ENCODE measurements around the gene CABP2. TPM values are rescaled to one million over a fixed set of nuclear protein-coding genes. Genes with fewer than 3 reads are reported as not detected.
"Not testable (repeated sequence)": the region's sequence is repeated elsewhere in the genome, so short reads cannot be mapped to it uniquely, and the experiment has no call there.

The CABP2 gene
- total RNA-seq, 8 experiments from 2014 or later, result 0.71 TPM; not detected in 7

- not testable (repeated sequence) for H3K27ac ChIP-seq; H3K4me3 ChIP-seq; ATAC-seq (replicated peaks in 6 of 8)
- H3K4me1 ChIP-seq (replicated peaks in 1 of 2), result peaks cover 6 to 12% of the 10 kb centered on the region in 2 donors
- 90 to 100% (median 100%) methylated on average over 1 to 4 of the region's 7 CpGs; no CpG with 5 or more reads in 7 of the 10 experiments for WGBS, 10 experiments
- in situ Hi-C loops (cut with MboI; ENCODE audit: low pct_unique_long_range_greater_than_20kb in 2 of 9, low sequenced_read_pairs in 9 of 9, unreplicated experiment in 9 of 9), result loop anchor here in 1 of 9 experiments (25.0 kb wide), 1 partner anchor 99 kb away; the partner anchor contains the start of gene RAD9A
Observed at GRCh38 chr11:67485873-67486361, 37.3 kb downstream of the CABP2 start.

GRCh38 chr11:67484847-67485311 is 38.4 kb downstream of the CABP2 start:
- H3K27ac ChIP-seq, result no peak overlapping the region
- H3K4me3 ChIP-seq, result no peak overlapping the region
- in situ Hi-C loops (cut with MboI; ENCODE audit: low pct_unique_long_range_greater_than_20kb in 2 of 9, low sequenced_read_pairs in 9 of 9, unreplicated experiment in 9 of 9), result loop anchor here in 1 of 9 experiments (25.0 kb wide), 1 partner anchor 98 kb away; the partner anchor contains the start of gene RAD9A
- 33 to 87% (median 68%) methylated on average over 1 to 9 of the region's 11 CpGs; no CpG with 5 or more reads in 2 of the 10 experiments for WGBS, 10 experiments
- no peak for ATAC-seq (replicated peaks in 6 of 8)
- peaks cover 6 to 12% of the 10 kb centered on the region in 2 donors for H3K4me1 ChIP-seq (replicated peaks in 1 of 2)

GRCh38 chr11:67483831-67484665 is 39.2 kb downstream of the CABP2 start:
- no peak for ATAC-seq (replicated peaks in 6 of 8)
- H3K27ac ChIP-seq, result peak overlapping the region in 1 of 2 donors; percentile 94
- whole genome bisulfite sequencing, 10 experiments, result 80 to 100% (median 92%) methylated on average over 1 to 9 of the region's 16 CpGs; no CpG with 5 or more reads in 4 of the 10 experiments

GRCh38 chr11:67482827-67483798 is 40.1 kb downstream of the CABP2 start, which contains the start of gene AIP:
Gene AIP (plus strand): TSS chr11:67483026. CDS start chr11:67483159, 133 bp downstream.
- ATAC-seq (replicated peaks in 6 of 8), result peak; percentile 90 to 98 (median 92)
- in situ Hi-C loops (cut with MboI; ENCODE audit: low pct_unique_long_range_greater_than_20kb in 2 of 9, low sequenced_read_pairs in 9 of 9, unreplicated experiment in 9 of 9), result loop anchor here in 1 of 9 experiments (25.0 kb wide), 1 partner anchor 96 kb away; the partner anchor contains the start of gene RAD9A
- WGBS, 10 experiments, result 0 to 40% (median 8%) methylated on average over 1 to 15 of the region's 60 CpGs; no CpG with 5 or more reads in 2 of the 10 experiments
- Histone ChIP-seq H3K4me3 (peak within 1 kb of the TSS; percentile 44 to 65 (median 54)), H3K27ac (peak within 1 kb of the TSS; percentile 94), H3K4me1 (replicated peaks in 1 of 2) (peaks cover 6 to 12% of the 10 kb centered on the region in 2 donors)

More at GRCh38 chr11:67483831-67484665, 39.2 kb downstream of the CABP2 start:
- in situ Hi-C loops (cut with MboI; ENCODE audit: low pct_unique_long_range_greater_than_20kb in 2 of 9, low sequenced_read_pairs in 9 of 9, unreplicated experiment in 9 of 9), result loop anchor here in 1 of 9 experiments (25.0 kb wide), 1 partner anchor 97 kb away; the partner anchor contains the start of gene RAD9A
- peaks cover 6 to 12% of the 10 kb centered on the region in 2 donors for H3K4me1 ChIP-seq (replicated peaks in 1 of 2)
- peak overlapping the region; percentile 44 to 65 (median 54) for H3K4me3 ChIP-seq

- H3K4me3 ChIP-seq, result peak overlapping the region; percentile 44 to 65 (median 54)
- H3K4me1 ChIP-seq (replicated peaks in 1 of 2), result peaks cover 6 to 12% of the 10 kb centered on the region in 2 donors
- in situ Hi-C loops (cut with MboI; ENCODE audit: low pct_unique_long_range_greater_than_20kb in 2 of 9, low sequenced_read_pairs in 9 of 9, unreplicated experiment in 9 of 9), result loop anchor here in 1 of 9 experiments (25.0 kb wide), 1 partner anchor 95 kb away; the partner anchor contains the start of gene RAD9A
- H3K27ac ChIP-seq, result no peak overlapping the region
- WGBS, 10 experiments, result 11 to 75% (median 44%) methylated on average over 5 to 18 of the region's 19 CpGs
- ATAC-seq (replicated peaks in 6 of 8), result peak in 3 of 8 experiments; percentile 13 to 26 (median 19)
Observed at GRCh38 chr11:67482275-67482826, 40.9 kb downstream of the CABP2 start.

GRCh38 chr11:67477344-67478050 is 45.7 kb downstream of the CABP2 start:
- WGBS, 10 experiments, result 56 to 100% (median 90%) methylated on average over 1 to 5 of the region's 16 CpGs
- in situ Hi-C loops (cut with MboI; ENCODE audit: low pct_unique_long_range_greater_than_20kb in 2 of 9, low sequenced_read_pairs in 9 of 9, unreplicated experiment in 9 of 9), result loop anchor here in 1 of 9 experiments (25.0 kb wide), 1 partner anchor 90 kb away; the partner anchor contains the start of gene RAD9A
- H3K4me3 ChIP-seq; ATAC-seq (replicated peaks in 6 of 8); H3K27ac ChIP-seq; H3K4me1 ChIP-seq (replicated peaks in 1 of 2): not testable (repeated sequence)

- not testable (repeated sequence) for H3K4me3 ChIP-seq; H3K4me1 ChIP-seq (replicated peaks in 1 of 2); ATAC-seq (replicated peaks in 6 of 8); H3K27ac ChIP-seq
- 21 to 100% (median 85%) methylated on average over 2 to 9 of the region's 10 CpGs; no CpG with 5 or more reads in 2 of the 10 experiments for WGBS, 10 experiments
- in situ Hi-C loops (cut with MboI; ENCODE audit: low pct_unique_long_range_greater_than_20kb in 2 of 9, low sequenced_read_pairs in 9 of 9, unreplicated experiment in 9 of 9), result loop anchor here in 1 of 9 experiments (25.0 kb wide), 1 partner anchor 89 kb away; the partner anchor contains the start of gene RAD9A
Observed at GRCh38 chr11:67476692-67477091, 46.6 kb downstream of the CABP2 start.

- Histone ChIP-seq H3K27ac (no peak overlapping the region), H3K4me3 (no peak overlapping the region), H3K4me1 (replicated peaks in 1 of 2) (peaks cover 7 to 10% of the 10 kb centered on the region in 2 donors)
- no peak for ATAC-seq (replicated peaks in 6 of 8)
- 0 to 86% (median 49%) methylated on average over 1 to 2 of the region's 7 CpGs; no CpG with 5 or more reads in 4 of the 10 experiments for WGBS, 10 experiments
- in situ Hi-C loops (cut with MboI; ENCODE audit: low pct_unique_long_range_greater_than_20kb in 2 of 9, low sequenced_read_pairs in 9 of 9, unreplicated experiment in 9 of 9), result no loop called here
Observed at GRCh38 chr11:67472882-67473281, 50.4 kb downstream of the CABP2 start.

- no peak for ATAC-seq (replicated peaks in 6 of 8)
- in situ Hi-C loops (cut with MboI; ENCODE audit: low pct_unique_long_range_greater_than_20kb in 2 of 9, low sequenced_read_pairs in 9 of 9, unreplicated experiment in 9 of 9), result no loop called here
- WGBS, 10 experiments, result 0 to 100% (median 78%) methylated on average over 1 to 6 of the region's 8 CpGs
- Histone ChIP-seq H3K4me1 (replicated peaks in 1 of 2) (peaks cover 11 to 12% of the 10 kb centered on the region in 2 donors), H3K4me3 (no peak overlapping the region), H3K27ac (no peak overlapping the region)
Observed at GRCh38 chr11:67470337-67471002, 52.8 kb downstream of the CABP2 start.

GRCh38 chr11:67469508-67469811 is 53.8 kb downstream of the CABP2 start:
- Histone ChIP-seq H3K4me1 (replicated peaks in 1 of 2) (peaks cover 11 to 14% of the 10 kb centered on the region in 2 donors), H3K4me3 (peak overlapping the region; percentile 65 to 82 (median 77)), H3K27ac (peak overlapping the region; percentile 86 to 88)
- 0 to 100% (median 22%) methylated on average over 1 to 9 of the region's 9 CpGs; no CpG with 5 or more reads in 3 of the 10 experiments for WGBS, 10 experiments
- ATAC-seq (replicated peaks in 6 of 8), result no peak
- in situ Hi-C loops (cut with MboI; ENCODE audit: low pct_unique_long_range_greater_than_20kb in 2 of 9, low sequenced_read_pairs in 9 of 9, unreplicated experiment in 9 of 9), result no loop called here
